Measurements from ENCODE around the gene ARID3C. TPM values are rescaled to one million over a fixed set of nuclear protein-coding genes. Genes with fewer than 3 reads are reported as not detected.

The ARID3C gene
- total and polyA plus RNA-seq, 2 of the 8 experiments (the other 6 are each of a cell fraction or from before 2014, with no cell fraction given) = 0.08 TPM; not detected in 1

DNA sequence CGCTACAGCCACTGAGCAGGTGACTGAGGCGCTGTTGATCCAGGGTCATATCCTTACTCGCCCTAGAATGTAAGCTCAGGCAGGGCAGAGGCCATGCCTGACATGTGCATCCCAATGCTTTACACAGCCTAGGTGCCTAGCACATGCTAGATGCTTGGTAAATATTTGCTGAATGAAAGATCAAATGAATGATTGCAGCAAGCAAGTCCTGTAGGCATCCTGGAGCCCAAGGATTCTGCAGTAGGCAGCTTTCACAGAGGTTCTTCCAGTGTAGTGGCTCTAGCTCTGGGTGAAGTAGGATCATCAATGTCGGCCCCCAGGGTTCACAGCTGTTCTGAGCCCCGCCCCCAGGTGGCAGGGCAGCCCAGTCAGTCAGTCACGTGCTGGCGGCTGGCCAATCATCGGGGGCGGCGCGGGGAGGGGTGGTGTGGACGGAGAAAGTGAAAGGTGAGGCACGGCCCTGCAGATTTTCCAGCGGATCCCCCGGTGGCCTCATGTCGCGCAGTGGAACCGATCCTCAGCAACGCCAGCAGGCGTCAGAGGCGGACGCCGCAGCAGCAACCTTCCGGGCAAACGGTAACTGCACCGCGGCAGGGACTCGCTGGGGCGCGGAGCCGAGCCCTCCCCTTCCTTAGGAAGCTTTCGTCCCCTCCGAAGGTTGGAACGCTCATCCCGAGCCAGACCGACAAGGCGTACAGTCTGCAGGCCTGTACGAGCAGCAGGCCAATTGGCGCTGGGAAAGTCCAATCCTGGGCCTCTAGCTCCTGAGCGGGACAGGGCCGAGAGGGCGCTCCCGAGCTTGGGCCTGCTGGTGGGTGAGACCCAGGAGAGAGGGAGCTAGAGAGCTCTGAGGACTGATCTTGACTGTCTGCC, 17.6 kb upstream of the ARID3C start, which contains the start of gene GALT (continued):
- TF ChIP-seq TAF7 (optimal IDR thresholded peaks at IDR 0.05; ENCODE audit: borderline replicate concordance, low read depth, low read length) (no peak), SIX5 (IDR thresholded peaks at IDR 0.05; ENCODE audit: low read depth, low read length) (no peak), CBX5 (IDR thresholded peaks at IDR 0.05; ENCODE audit: low read depth, low read length) (no peak), GABPA (IDR thresholded peaks at IDR 0.05; ENCODE audit: borderline replicate concordance, insufficient read depth, low read length) (no peak), JUND (IDR thresholded peaks at IDR 0.05; ENCODE audit: low read length) (0 out of 2 replicates have a peak, but pooled peaks have one; percentile 16), EGR1 (IDR thresholded peaks at IDR 0.05; ENCODE audit: borderline replicate concordance, low read depth, low read length) (no peak), RAD21 (IDR thresholded peaks at IDR 0.05 in 1 of 2, conservative IDR thresholded peaks at IDR 0.05 in 1 of 2; ENCODE audit: low read depth in 2 of 2, low read length in 2 of 2) (peak in 1 of 2 experiments; percentile 29; a peak in 1 of 4 replicates), POU5F1 (IDR thresholded peaks at IDR 0.05; ENCODE audit: low read depth, low read length) (no peak), CREB1 (IDR thresholded peaks at IDR 0.05) (no peak; the same call in 1 of the 2 replicates), PHF8 (conservative IDR thresholded peaks at IDR 0.05; ENCODE audit: low read depth, low read length) (peak; percentile 63), KDM4A (IDR thresholded peaks at IDR 0.05; ENCODE audit: low read depth, low read length, severe bottlenecking) (peak; percentile 86), SIRT6 (IDR thresholded peaks at IDR 0.05; ENCODE audit: low read length) (no peak), EP300 (IDR thresholded peaks at IDR 0.05; ENCODE audit: borderline replicate concordance in 1 of 2, low read depth in 2 of 2, low read length in 2 of 2) (no peak), KDM5A (IDR thresholded peaks at IDR 0.05; ENCODE audit: low read length) (no peak), NANOG (IDR thresholded peaks at IDR 0.05; ENCODE audit: insufficient read depth, low read depth, low read length, poor library complexity, severe bottlenecking) (no peak), TBP (IDR thresholded peaks at IDR 0.05; ENCODE audit: low read depth, low read length) (peak; percentile 62), EZH2 (IDR thresholded peaks at IDR 0.05; ENCODE audit: low read depth, low read length, severe bottlenecking) (no peak), YY1 (IDR thresholded peaks at IDR 0.05; ENCODE audit: low read depth, low read length) (0 out of 2 replicates have a peak, but pooled peaks have one; percentile 55), HDAC2 (IDR thresholded peaks at IDR 0.05; ENCODE audit: borderline replicate concordance in 1 of 2, low read depth in 2 of 2, low read length in 2 of 2) (peak in 1 of 2 experiments; percentile 89; a peak in 1 of 4 replicates), ZNF274 (IDR thresholded peaks at IDR 0.05; ENCODE audit: borderline replicate concordance, extremely low read depth, low read length) (no peak)
- TF ChIP-seq, protein P1, sequence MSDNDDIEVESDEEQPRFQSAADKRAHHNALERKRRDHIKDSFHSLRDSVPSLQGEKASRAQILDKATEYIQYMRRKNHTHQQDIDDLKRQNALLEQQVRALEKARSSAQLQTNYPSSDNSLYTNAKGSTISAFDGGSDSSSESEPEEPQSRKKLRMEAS (IDR thresholded peaks at IDR 0.05) = peak; percentile 71
- TF ChIP-seq, protein P2, sequence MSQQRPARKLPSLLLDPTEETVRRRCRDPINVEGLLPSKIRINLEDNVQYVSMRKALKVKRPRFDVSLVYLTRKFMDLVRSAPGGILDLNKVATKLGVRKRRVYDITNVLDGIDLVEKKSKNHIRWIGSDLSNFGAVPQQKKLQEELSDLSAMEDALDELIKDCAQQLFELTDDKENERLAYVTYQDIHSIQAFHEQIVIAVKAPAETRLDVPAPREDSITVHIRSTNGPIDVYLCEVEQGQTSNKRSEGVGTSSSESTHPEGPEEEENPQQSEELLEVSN (IDR thresholded peaks at IDR 0.05) = peak; percentile 39; the same call in 1 of the 2 replicates
